ENCODE measurements around the gene CBLIF. TPM values are rescaled to one million over a fixed set of nuclear protein-coding genes. Genes with fewer than 3 reads are reported as not detected.
"Not testable (repeated sequence)": the region's sequence is repeated elsewhere in the genome, so short reads cannot be mapped to it uniquely, and the experiment has no call there.

CBLIF gene
- total RNA-seq, 3 donors from 2014 or later (not counting 1 experiment from before 2014, with no cell fraction given): not detected

DNA sequence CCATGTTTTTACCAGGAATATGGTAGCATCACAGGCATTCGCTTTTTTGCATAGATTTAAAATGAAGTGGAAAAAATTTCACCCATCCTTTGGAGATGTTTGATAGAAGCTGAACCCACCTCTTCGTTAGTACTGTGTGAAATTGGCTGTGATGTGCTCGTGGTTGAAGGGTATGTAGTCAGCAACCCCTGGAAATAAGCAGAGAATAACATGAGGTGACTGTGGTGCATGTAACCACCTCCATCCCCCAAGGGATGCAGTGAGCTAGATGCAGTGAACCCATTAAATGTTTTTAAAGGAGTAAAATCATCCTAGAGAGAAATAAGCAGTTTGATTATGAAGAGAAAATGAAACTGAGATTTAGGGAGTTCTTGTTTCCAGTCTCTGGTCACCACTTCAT lies 15.9 kb downstream of the CBLIF start:
- Histone ChIP-seq H3K36me3 (ENCODE audit: control insufficient read depth, insufficient read depth, low read length) (no peaks in the 10 kb centered on the region), H3K4me1 (ENCODE audit: control insufficient read depth, insufficient read depth, low read length) (no peaks in the 10 kb centered on the region), H3K9me3 (ENCODE audit: control insufficient read depth, insufficient read depth, low read length) (no peaks in the 10 kb centered on the region), H3K4me3 (ENCODE audit: low read length) (no peak overlapping the region), H3K27ac (ENCODE audit: low read length) (no peak overlapping the region), H3K27me3 (ENCODE audit: control insufficient read depth, insufficient read depth, low read length) (no peaks in the 10 kb centered on the region)
- DNase-seq (no peak), ATAC-seq (no peak)
- intact Hi-C loops (cut with micrococcal nuclease): no loop called here
- H3K4me1 Mint-ChIP-seq: no peaks in the 10 kb centered on the region
- H3K36me3 Mint-ChIP-seq: no peaks in the 10 kb centered on the region
- H3K27me3 Mint-ChIP-seq (ENCODE audit: low read depth in 2 of 2): peaks cover 4 to 10% of the 10 kb centered on the region in 2 donors
- H3K9me3 Mint-ChIP-seq: no peaks in the 10 kb centered on the region
- no peak overlapping the region for H3K27ac Mint-ChIP-seq
- 68% methylated on average over 3 of the region's 3 CpGs for WGBS (ENCODE audit: insufficient coverage)
- no peak overlapping the region for H3K4me3 Mint-ChIP-seq
- TF ChIP-seq, protein P1, sequence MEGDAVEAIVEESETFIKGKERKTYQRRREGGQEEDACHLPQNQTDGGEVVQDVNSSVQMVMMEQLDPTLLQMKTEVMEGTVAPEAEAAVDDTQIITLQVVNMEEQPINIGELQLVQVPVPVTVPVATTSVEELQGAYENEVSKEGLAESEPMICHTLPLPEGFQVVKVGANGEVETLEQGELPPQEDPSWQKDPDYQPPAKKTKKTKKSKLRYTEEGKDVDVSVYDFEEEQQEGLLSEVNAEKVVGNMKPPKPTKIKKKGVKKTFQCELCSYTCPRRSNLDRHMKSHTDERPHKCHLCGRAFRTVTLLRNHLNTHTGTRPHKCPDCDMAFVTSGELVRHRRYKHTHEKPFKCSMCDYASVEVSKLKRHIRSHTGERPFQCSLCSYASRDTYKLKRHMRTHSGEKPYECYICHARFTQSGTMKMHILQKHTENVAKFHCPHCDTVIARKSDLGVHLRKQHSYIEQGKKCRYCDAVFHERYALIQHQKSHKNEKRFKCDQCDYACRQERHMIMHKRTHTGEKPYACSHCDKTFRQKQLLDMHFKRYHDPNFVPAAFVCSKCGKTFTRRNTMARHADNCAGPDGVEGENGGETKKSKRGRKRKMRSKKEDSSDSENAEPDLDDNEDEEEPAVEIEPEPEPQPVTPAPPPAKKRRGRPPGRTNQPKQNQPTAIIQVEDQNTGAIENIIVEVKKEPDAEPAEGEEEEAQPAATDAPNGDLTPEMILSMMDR (IDR thresholded peaks at IDR 0.05): no peak

DNA sequence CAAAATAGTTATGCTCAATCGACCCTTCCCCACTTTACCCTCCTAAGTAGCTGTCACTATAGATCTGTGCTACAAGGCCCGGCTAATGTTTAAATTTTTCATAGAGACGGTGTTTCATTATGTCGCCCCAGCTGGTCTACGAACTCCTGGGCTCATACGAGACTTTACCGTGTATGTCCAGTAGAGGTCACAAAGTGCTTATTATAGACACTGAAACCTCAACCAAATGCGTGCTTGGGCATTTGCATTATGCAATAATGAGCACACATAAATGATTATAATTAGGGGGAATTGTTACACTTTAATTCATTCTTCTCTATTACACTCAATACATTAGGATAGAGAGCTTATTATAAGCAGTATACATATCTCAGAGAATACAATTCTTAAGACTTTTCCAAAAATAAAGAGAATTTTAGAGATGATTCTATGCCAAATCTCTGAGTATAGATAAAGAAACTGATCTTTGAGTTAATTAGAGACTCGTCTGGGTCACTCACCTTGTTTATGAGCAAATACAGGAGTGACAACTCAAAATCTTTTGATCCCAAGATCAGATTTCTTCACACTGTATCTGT lies 22.2 kb downstream of the CBLIF start:
- H3K4me3 ChIP-seq (ENCODE audit: low read length): no peak overlapping the region
- H3K27ac ChIP-seq (ENCODE audit: low read length): no peak overlapping the region
- H3K4me1 Mint-ChIP-seq: peaks cover 5 to 6% of the 10 kb centered on the region in 2 donors
- WGBS (ENCODE audit: insufficient coverage): 11% methylated on average over 8 of the region's 9 CpGs
- H3K4me1 ChIP-seq (ENCODE audit: control insufficient read depth, insufficient read depth, low read length): peaks cover 6% of the 10 kb centered on the region
- DNase-seq (peak in 1 of 2 donors; percentile 64), ATAC-seq (peak; percentile 83 to 92 (median 92))
- H3K9me3 Mint-ChIP-seq: no peaks in the 10 kb centered on the region
- H3K36me3 Mint-ChIP-seq: no peaks in the 10 kb centered on the region
- no peaks in the 10 kb centered on the region for H3K9me3 ChIP-seq (ENCODE audit: control insufficient read depth, insufficient read depth, low read length)
- TF ChIP-seq, protein P1 (IDR thresholded peaks at IDR 0.05): peak; percentile 76
- H3K27me3 Mint-ChIP-seq (ENCODE audit: low read depth in 2 of 2): peaks cover 7 to 10% of the 10 kb centered on the region in 2 donors
- no peaks in the 10 kb centered on the region for H3K27me3 ChIP-seq (ENCODE audit: control insufficient read depth, insufficient read depth, low read length)
- H3K36me3 ChIP-seq (ENCODE audit: control insufficient read depth, insufficient read depth, low read length): no peaks in the 10 kb centered on the region
- no peak overlapping the region for H3K4me3 Mint-ChIP-seq
- H3K27ac Mint-ChIP-seq: no peak overlapping the region
- intact Hi-C loops (cut with micrococcal nuclease): loop anchor here (1.0 to 5.0 kb wide), 3 partner anchors 96 to 370 kb away; no protein-coding TSS in a partner anchor

DNA sequence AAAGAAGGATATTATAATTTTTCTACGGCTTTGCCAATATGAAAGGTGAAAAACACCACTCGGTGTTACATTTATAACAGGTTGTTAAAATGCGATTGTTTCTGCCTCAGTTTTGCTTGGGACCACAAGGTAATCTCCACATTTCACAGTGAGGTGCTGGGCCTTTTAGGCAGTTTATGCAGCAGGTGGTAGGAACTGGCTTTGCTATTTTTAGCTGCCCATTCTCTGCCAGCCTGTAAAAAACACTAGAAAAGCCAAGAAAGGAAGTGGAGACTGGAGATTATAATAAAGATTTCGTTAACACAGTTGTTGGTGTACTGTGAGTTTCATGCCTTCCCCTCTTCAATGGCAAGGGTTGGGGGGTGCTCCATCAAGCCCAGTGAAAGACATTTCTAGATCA lies 26.7 kb downstream of the CBLIF start:
- intact Hi-C loops (cut with micrococcal nuclease): no loop called here
- no peak overlapping the region for H3K27ac Mint-ChIP-seq

DNA sequence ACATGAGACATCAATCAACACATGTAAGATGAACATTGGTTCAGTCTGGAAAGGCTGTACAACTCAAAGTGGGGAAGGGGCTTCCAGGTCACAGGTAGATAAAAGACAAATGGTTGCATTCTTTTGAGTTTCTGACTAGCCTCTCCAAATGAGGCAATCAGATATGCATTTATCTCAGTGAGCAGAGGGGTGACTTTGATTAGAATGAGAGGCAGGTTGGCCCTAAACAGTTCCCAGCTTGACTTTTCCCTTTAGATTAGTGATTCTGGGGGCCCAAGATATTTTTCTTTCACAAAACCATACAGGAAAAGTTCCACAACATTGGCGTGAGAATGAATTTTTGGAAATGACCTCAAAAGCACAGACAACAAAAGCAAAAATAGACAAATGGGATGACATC lies 28.9 kb downstream of the CBLIF start:
- WGBS (ENCODE audit: insufficient coverage): 100% methylated on average over 1 of the region's 1 CpG
- H3K36me3 ChIP-seq (ENCODE audit: control insufficient read depth, insufficient read depth, low read length); H3K36me3 Mint-ChIP-seq; H3K4me1 Mint-ChIP-seq; H3K9me3 ChIP-seq (ENCODE audit: control insufficient read depth, insufficient read depth, low read length); H3K9me3 Mint-ChIP-seq; H3K27ac ChIP-seq (ENCODE audit: low read length); H3K27me3 Mint-ChIP-seq (ENCODE audit: low read depth in 2 of 2); H3K27me3 ChIP-seq (ENCODE audit: control insufficient read depth, insufficient read depth, low read length); DNase-seq; ATAC-seq; intact Hi-C loops (cut with micrococcal nuclease); H3K4me3 ChIP-seq (ENCODE audit: low read length); H3K27ac Mint-ChIP-seq; H3K4me1 ChIP-seq (ENCODE audit: control insufficient read depth, insufficient read depth, low read length); H3K4me3 Mint-ChIP-seq: not testable (repeated sequence)

More for the DNA sequence above, 26.7 kb downstream of the CBLIF start:
- Histone ChIP-seq H3K4me1 (ENCODE audit: control insufficient read depth, insufficient read depth, low read length) (peaks cover 6% of the 10 kb centered on the region), H3K36me3 (ENCODE audit: control insufficient read depth, insufficient read depth, low read length) (no peaks in the 10 kb centered on the region), H3K27ac (ENCODE audit: low read length) (no peak overlapping the region), H3K9me3 (ENCODE audit: control insufficient read depth, insufficient read depth, low read length) (no peaks in the 10 kb centered on the region), H3K27me3 (ENCODE audit: control insufficient read depth, insufficient read depth, low read length) (no peaks in the 10 kb centered on the region), H3K4me3 (ENCODE audit: low read length) (no peak overlapping the region)
- Mint-ChIP-seq H3K27me3 (ENCODE audit: low read depth in 2 of 2) (peaks cover 0 to 8% of the 10 kb centered on the region in 2 donors), H3K36me3 (no peaks in the 10 kb centered on the region), H3K4me3 (no peak overlapping the region), H3K9me3 (no peaks in the 10 kb centered on the region), H3K4me1 (peaks cover 6 to 10% of the 10 kb centered on the region in 2 donors)
- WGBS (ENCODE audit: insufficient coverage): 10% methylated on average over 4 of the region's 4 CpGs
- DNase-seq: no peak
- TF ChIP-seq, protein P1 (IDR thresholded peaks at IDR 0.05): no peak
- no peak for ATAC-seq

Measured in natural killer cell (primary cell).